Mucosa of rectum (tissue), 2 donors: ENCODE measurements around the gene SCYGR6.

ENCODE experiments used
- H3K27ac ChIP-seq, 2 donors: one replicate each; pipeline ENCODE4 v1.7.0; 2013; ENCODE audit warnings: inconsistent platforms in 2 of 2, low read depth in 2 of 2, low read length in 2 of 2
- H3K27me3 ChIP-seq, 2 donors: one replicate each; pipeline ENCODE4 v1.7.0; 2013; ENCODE audit warnings: low read length in 2 of 2; ENCODE audit not compliant: control insufficient read depth in 2 of 2, insufficient read depth in 2 of 2
- H3K36me3 ChIP-seq, 2 donors: one replicate each; pipeline ENCODE4 v1.7.0; 2013; ENCODE audit warnings: low read length in 2 of 2; ENCODE audit not compliant: control insufficient read depth in 2 of 2, insufficient read depth in 2 of 2
- H3K4me1 ChIP-seq, 2 donors: one replicate each; pipeline ENCODE4 v1.7.0; 2013; ENCODE audit warnings: low read length in 2 of 2, mild to moderate bottlenecking in 1 of 2; ENCODE audit not compliant: control insufficient read depth in 2 of 2, insufficient read depth in 2 of 2
- H3K4me3 ChIP-seq, 2 donors: one replicate each; pipeline ENCODE4 v1.7.0; 2013; ENCODE audit warnings: low read length in 2 of 2
- H3K9ac ChIP-seq, 2 donors: one replicate each; pipeline ENCODE4 v1.7.0; 2013; ENCODE audit warnings: low read length in 2 of 2, low read depth in 1 of 2, mild to moderate bottlenecking in 1 of 2
- H3K9me3 ChIP-seq, 2 donors: one replicate each; pipeline ENCODE4 v1.7.0; 2013; ENCODE audit warnings: low read length in 2 of 2; ENCODE audit not compliant: control insufficient read depth in 2 of 2
- donor health status: healthy.
- donor health status: Normal muscosa, but diverticular disease.

SCYGR6 gene

DNA sequence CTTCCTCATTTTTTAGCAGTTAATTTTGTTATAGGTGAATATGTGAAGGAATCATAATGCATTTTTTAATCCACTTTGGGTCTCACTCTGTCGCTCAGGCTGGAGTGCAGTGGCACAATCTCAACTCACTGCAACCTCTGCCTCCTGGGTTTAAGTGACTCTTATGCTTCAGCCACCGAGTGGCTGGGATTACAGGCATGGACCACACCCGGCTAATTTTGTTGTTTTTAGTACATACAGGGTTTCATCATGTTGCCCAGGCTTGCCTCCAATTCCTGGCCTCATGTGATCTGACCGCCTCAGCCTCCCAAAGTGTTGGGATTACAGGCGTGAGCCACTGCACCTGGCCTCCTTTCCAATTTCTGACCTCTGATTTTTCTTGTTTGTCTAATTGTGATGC, 40.3 kb downstream of the SCYGR6 start:
- H3K9me3 ChIP-seq, result no peaks in the 10 kb centered on the region

DNA sequence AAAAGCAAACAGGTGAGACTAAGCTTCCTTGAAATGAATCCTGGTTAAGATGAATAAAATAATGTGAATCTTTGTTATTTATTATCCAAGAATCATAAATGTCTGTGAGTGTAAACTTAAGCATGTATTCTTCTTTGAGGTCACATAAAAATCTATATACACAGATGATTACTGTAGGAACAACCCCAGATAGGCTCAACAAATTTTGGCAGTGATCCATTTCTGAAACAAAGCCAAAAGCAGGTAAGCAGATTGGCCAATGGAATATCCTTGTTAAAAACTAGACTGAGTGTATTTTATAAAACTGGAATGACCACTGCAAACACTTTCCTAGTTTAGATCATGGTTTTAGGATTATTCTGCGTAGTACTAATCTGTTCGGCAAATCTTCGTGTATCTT, 46.6 kb downstream of the SCYGR6 start:
- no peaks in the 10 kb centered on the region for H3K36me3 ChIP-seq
- no peaks in the 10 kb centered on the region for H3K9me3 ChIP-seq
- H3K27me3 ChIP-seq, result no peaks in the 10 kb centered on the region
- no peak overlapping the region for H3K4me3 ChIP-seq
- no peak overlapping the region for H3K9ac ChIP-seq
- no peak overlapping the region for H3K27ac ChIP-seq
- peaks cover 0 to 3% of the 10 kb centered on the region in 2 donors for H3K4me1 ChIP-seq

More for the DNA sequence above, 40.3 kb downstream of the SCYGR6 start:
- peaks cover 2 to 4% of the 10 kb centered on the region in 2 donors for H3K36me3 ChIP-seq
- H3K27ac ChIP-seq, result no peak overlapping the region
- no peak overlapping the region for H3K9ac ChIP-seq
- H3K4me3 ChIP-seq, result no peak overlapping the region
- H3K4me1 ChIP-seq, result no peaks in the 10 kb centered on the region
- no peaks in the 10 kb centered on the region for H3K27me3 ChIP-seq

DNA sequence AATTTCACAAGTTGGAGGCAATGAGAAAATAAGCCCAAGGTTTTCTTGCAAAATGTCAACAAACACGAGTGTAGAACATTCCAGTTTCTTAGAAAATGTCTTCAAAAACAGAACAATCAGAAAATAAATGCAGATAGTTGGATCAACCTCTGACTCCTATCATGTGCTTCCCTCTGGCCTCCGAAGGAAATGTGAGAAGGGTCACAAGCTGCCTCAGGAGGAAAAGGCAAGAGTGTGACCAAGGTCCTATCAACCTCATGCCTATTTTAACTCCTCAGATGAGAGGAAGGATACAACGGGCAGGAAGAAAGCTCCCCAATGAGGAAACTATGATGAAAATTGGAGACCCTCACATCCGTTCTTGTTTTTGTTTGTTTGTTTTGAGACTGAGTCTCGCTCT, 50.1 kb downstream of the SCYGR6 start:
- Histone ChIP-seq H3K27ac (no peak overlapping the region), H3K9me3 (no peaks in the 10 kb centered on the region), H3K4me3 (no peak overlapping the region), H3K36me3 (no peaks in the 10 kb centered on the region), H3K27me3 (no peaks in the 10 kb centered on the region), H3K9ac (no peak overlapping the region), H3K4me1 (peaks cover 0 to 3% of the 10 kb centered on the region in 2 donors)
